Adrenal gland (tissue), 12 donors: ENCODE data around the gene RAD51AP1. TPM values are rescaled to one million over a fixed set of nuclear protein-coding genes. Genes with fewer than 3 reads are reported as not detected.

ENCODE experiments used
- DNase-seq, 7 donors: peaks; one replicate each; pipeline ENCODE4 v3.0.0-alpha.2; 2019 to 2020
- H3K27ac ChIP-seq, 5 donors: fragments of 200-600 bp; sonication (generic) in 4 of 5; 1 replicate in 3 of 5; 2 replicates in 2 of 5; pipeline versions ENCODE4 v1.5.1 to v1.8.0; 2016 to 2020; ENCODE audit warnings: mild to moderate bottlenecking in 1 of 5
- H3K27me3 ChIP-seq: fragments of 200-600 bp; 2 replicates; pipeline ENCODE4 v1.8.0; 2021
- H3K36me3 ChIP-seq, 2 donors: fragments of 200-600 bp; replicated peaks in 1 of 2; 1 replicate in 1 of 2; 2 replicates in 1 of 2; pipeline versions ENCODE4 v1.5.1 to v1.8.0; 2018 to 2022
- H3K4me1 ChIP-seq, 2 donors: fragments of 200-600 bp; replicated peaks in 1 of 2; 1 replicate in 1 of 2; 2 replicates in 1 of 2; pipeline versions ENCODE4 v1.5.1 to v1.8.0; 2018 to 2021
- H3K4me3 ChIP-seq, 4 donors: fragments of 200-600 bp; sonication (generic) in 3 of 4; one replicate each; pipeline ENCODE4 v1.5.1; 2016 to 2018
- H3K9me3 ChIP-seq, 3 donors: fragments of 200-600 bp; sonication (generic) in 1 of 3; replicated peaks in 1 of 3; 1 replicate in 2 of 3; 2 replicates in 1 of 3; pipeline versions ENCODE4 v1.5.1 to v1.8.0; 2016 to 2021
- POLR2A ChIP-seq, 2 donors: fragments of 450-650 bp; IDR thresholded peaks; one replicate each; pipeline ENCODE4 v1.6.1; 2017; ENCODE audit warnings: antibody characterized with exemption in 2 of 2, mild to moderate bottlenecking in 2 of 2, moderate library complexity in 1 of 2
- WGBS, 4 donors: extraction: QIAGEN DNeasy Blood & Tissue Kit in 2 of 4; methylation state at CpG; one replicate each; pipeline versions ENCODE4 v1.1.5 to v1.1.7; 2013 to 2017; 5-methylcytosine and 5-hydroxymethylcytosine counted together
- intact Hi-C, 2 donors: fragments of 100-400 bp; cut with DNase I; formaldehyde crosslinking; loops; one replicate each; pipeline versions ENCODE4 v1.14.1 to v1.15.0; 2022 to 2023
- polyA plus RNA-seq, 3 donors: library from polyadenylated mRNA; stranded (reverse); fragments of 200-250 nt in 2 of 3; fragments of 350-450 nt in 1 of 3; fragmentation: Illumina TruSeq in 1 of 3; extraction: RNeasy Lipid Tissue Mini Kit (QIAGEN cat#74804) in 1 of 3; gene quantifications; one replicate each; pipeline ENCODE4 v1.2.3, GENCODE V29; 2013 to 2014
- total RNA-seq, 9 donors: library from RNA; depleted of rRNA in 4 of 9; stranded (reverse); fragments of >200 nt in 4 of 9; fragments of 120-200 nt in 1 of 9; fragmentation: NEBNext Ultra II Directional in 1 of 9; extraction: Animal tissue kit (Norgen Biotek cat#: 25700) in 1 of 9; gene quantifications; one replicate each; pipeline versions ENCODE4 v1.1.0 to v1.2.4, GENCODE V29; 2013 to 2023
- TF ChIP-seq, protein P1 (sequence below), 6 experiments: fragments of 450-650 bp in 4 of 6; fragments of 200-600 bp in 2 of 6; sonication (generic) in 1 of 6; IDR thresholded peaks; 1 replicate in 5 of 6; 2 replicates in 1 of 6; pipeline versions ENCODE4 v1.5.1 to v1.8.0; 2016 to 2021; ENCODE audit warnings: antibody characterized with exemption in 6 of 6, mild to moderate bottlenecking in 2 of 6, moderate library complexity in 1 of 6
- donor health status: healthy with polysubstance abuse.
- donor health status: Bipolar disorder and iron deficiency.
- donor health status: DM: yes; HTN: yes; CAD: no.
- donor health status: DM: no; HTN: no; CAD: no.
- donor health status: DM: no; HTN: no; CAD: no.
- donor health status: DM: yes; HTN: yes; CAD: no.

The RAD51AP1 gene
- total and polyA plus RNA-seq, 12 donors, result 0.55 to 12.1 (median 1.9) TPM; not detected in 1

DNA sequence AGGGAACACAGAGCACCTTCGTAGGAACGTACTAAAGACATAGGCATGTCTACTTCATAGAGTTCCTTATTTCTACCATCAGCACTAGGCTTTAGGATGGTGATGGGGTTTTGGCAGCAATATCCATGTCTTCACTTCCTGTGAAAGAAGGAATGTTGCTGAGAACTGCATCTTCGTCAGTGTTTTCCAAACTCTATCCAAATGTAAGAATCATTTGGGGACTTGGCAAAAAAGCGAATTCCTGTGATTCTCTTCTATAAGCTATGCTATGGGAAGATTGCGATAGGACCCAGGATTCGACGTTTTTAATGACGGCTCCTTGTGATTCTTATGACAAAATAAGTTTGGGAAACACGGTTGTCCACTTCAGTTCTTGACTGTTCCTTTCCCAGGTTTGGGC lies 70.4 kb downstream of the RAD51AP1 start:
- Histone ChIP-seq H3K4me1 (peaks cover 9 to 23% of the 10 kb centered on the region in 2 donors), H3K4me3 (no peak overlapping the region), H3K27ac (no peak overlapping the region), H3K27me3 (no peaks in the 10 kb centered on the region), H3K36me3 (peaks cover 0 to 39% of the 10 kb centered on the region in 2 donors), H3K9me3 (no peaks in the 10 kb centered on the region)
- no peak for DNase-seq
- intact Hi-C loops, result no loop called here
- TF ChIP-seq, protein P1, sequence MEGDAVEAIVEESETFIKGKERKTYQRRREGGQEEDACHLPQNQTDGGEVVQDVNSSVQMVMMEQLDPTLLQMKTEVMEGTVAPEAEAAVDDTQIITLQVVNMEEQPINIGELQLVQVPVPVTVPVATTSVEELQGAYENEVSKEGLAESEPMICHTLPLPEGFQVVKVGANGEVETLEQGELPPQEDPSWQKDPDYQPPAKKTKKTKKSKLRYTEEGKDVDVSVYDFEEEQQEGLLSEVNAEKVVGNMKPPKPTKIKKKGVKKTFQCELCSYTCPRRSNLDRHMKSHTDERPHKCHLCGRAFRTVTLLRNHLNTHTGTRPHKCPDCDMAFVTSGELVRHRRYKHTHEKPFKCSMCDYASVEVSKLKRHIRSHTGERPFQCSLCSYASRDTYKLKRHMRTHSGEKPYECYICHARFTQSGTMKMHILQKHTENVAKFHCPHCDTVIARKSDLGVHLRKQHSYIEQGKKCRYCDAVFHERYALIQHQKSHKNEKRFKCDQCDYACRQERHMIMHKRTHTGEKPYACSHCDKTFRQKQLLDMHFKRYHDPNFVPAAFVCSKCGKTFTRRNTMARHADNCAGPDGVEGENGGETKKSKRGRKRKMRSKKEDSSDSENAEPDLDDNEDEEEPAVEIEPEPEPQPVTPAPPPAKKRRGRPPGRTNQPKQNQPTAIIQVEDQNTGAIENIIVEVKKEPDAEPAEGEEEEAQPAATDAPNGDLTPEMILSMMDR (IDR thresholded peaks at IDR 0.05), result no peak
- no peak for TF ChIP-seq POLR2A (IDR thresholded peaks at IDR 0.05)
- WGBS, 4 donors, result 92 to 94% (median 92%) methylated on average over 9 of the region's 9 CpGs

Other genes with a start within 250 kb of the RAD51AP1 start
- 10 to 100 TPM in 5 of 9 donors, 1 to 10 TPM in 4; 2.5 to 20.5 (median 10.7) TPM for gene TIGAR, start 217.7 kb upstream of the RAD51AP1 start, total RNA-seq
- gene TIGAR, start 217.7 kb upstream of the RAD51AP1 start, polyA plus RNA-seq, result 10 to 100 TPM in 1 of 3 donors, 1 to 10 TPM in 2; 2.5 to 28.2 (median 5.1) TPM
- gene FGF23, start 159.2 kb upstream of the RAD51AP1 start, total RNA-seq, result under 1 TPM in 1 of 9 donors, not detected in 8; 0.58 TPM
- under 1 TPM in 1 of 3 donors, not detected in 2; 0.13 TPM for gene FGF23, start 159.2 kb upstream of the RAD51AP1 start, polyA plus RNA-seq
- not detected for gene FGF6, start 93.1 kb upstream of the RAD51AP1 start, total RNA-seq
- gene FGF6, start 93.1 kb upstream of the RAD51AP1 start, polyA plus RNA-seq, result not detected
- 10 to 100 TPM; 24.2 to 83.1 (median 39.1) TPM for gene DYRK4, start 23.3 kb downstream of the RAD51AP1 start, total RNA-seq
- gene DYRK4, start 23.3 kb downstream of the RAD51AP1 start, polyA plus RNA-seq, result 100 to 1,000 TPM in 2 of 3 donors, 10 to 100 TPM in 1; 59.7 to 123 (median 120) TPM
- gene AKAP3, start 110.2 kb downstream of the RAD51AP1 start, total RNA-seq, result 1 to 10 TPM; 1.3 to 7.4 (median 3.1) TPM
- 1 to 10 TPM in 2 of 3 donors, under 1 TPM in 1; 0.40 to 2.1 (median 1.5) TPM for gene AKAP3, start 110.2 kb downstream of the RAD51AP1 start, polyA plus RNA-seq
- 100 to 1,000 TPM in 1 of 9 donors, 10 to 100 TPM in 8; 33.3 to 145 (median 81.4) TPM for gene NDUFA9, start 110.2 kb downstream of the RAD51AP1 start, total RNA-seq
- 100 to 1,000 TPM in 1 of 3 donors, 10 to 100 TPM in 2; 52.9 to 103 (median 94.4) TPM for gene NDUFA9, start 110.2 kb downstream of the RAD51AP1 start, polyA plus RNA-seq
- gene GALNT8, start 181.5 kb downstream of the RAD51AP1 start, total RNA-seq, result 1 to 10 TPM in 3 of 9 donors, under 1 TPM in 4, not detected in 2; 0.04 to 3.1 (median 0.67) TPM
- 1 to 10 TPM; 3.0 to 4.9 (median 4.0) TPM for gene GALNT8, start 181.5 kb downstream of the RAD51AP1 start, polyA plus RNA-seq